ENCODE results near the gene CDSN. TPM values are rescaled to one million over a fixed set of nuclear protein-coding genes. Genes with fewer than 3 reads are reported as not detected.
"Not testable (repeated sequence)": the region's sequence is repeated elsewhere in the genome, so short reads cannot be mapped to it uniquely, and the experiment has no call there.

The CDSN gene
- total and polyA plus RNA-seq, 2 of the 4 experiments (the other 2 are of a cell fraction) = not detected

GRCh38 chr6:31165064-31165832 lies 45.0 kb upstream of the CDSN start:
- BruUV-seq (replicated peaks); H2BK120ac ChIP-seq (ENCODE audit: low read depth, low read length); H3K4me3 ChIP-seq (ENCODE audit: insufficient read depth, low read depth, low read length); H3K27ac ChIP-seq (ENCODE audit: insufficient read depth, low read length); H2BK15ac ChIP-seq (ENCODE audit: low read depth, low read length); H2BK20ac ChIP-seq (ENCODE audit: low read depth, low read length); H3K36me3 ChIP-seq (ENCODE audit: control insufficient read depth, insufficient read depth, low read length); DNase-seq; H4K5ac ChIP-seq (ENCODE audit: low read depth, low read length); H3K4me1 ChIP-seq (ENCODE audit: control insufficient read depth, insufficient read depth, low read length); POLR2A ChIA-PET (ENCODE audit: unreplicated experiment); intact Hi-C loops (cut with micrococcal nuclease); H3K14ac ChIP-seq (replicated peaks; ENCODE audit: low read depth, low read length); H3K18ac ChIP-seq (ENCODE audit: low read depth, low read length); H4K8ac ChIP-seq (ENCODE audit: low read depth in 2 of 2, low read length in 2 of 2); H3K4me2 ChIP-seq (ENCODE audit: low read depth, low read length); H3K9ac ChIP-seq (ENCODE audit: low read depth, low read length); H2BK5ac ChIP-seq (ENCODE audit: low read depth, low read length, poor library complexity, severe bottlenecking); H3K9me3 ChIP-seq (ENCODE audit: control insufficient read depth, insufficient read depth, low read length); H3K23ac ChIP-seq (ENCODE audit: low read depth, low read length); H4K91ac ChIP-seq (ENCODE audit: insufficient read depth, low read depth, low read length); H2AFZ ChIP-seq (replicated peaks; ENCODE audit: low read length, poor library complexity); H3K56ac ChIP-seq (ENCODE audit: extremely low read depth, insufficient read depth, low read length); H3K4ac ChIP-seq (ENCODE audit: low read depth, low read length); H2AK5ac ChIP-seq (ENCODE audit: low read depth, low read length); H2AK9ac ChIP-seq (replicated peaks; ENCODE audit: low read depth, low read length, poor library complexity); ATAC-seq (ENCODE audit: low read depth); H3K27me3 ChIP-seq (ENCODE audit: control insufficient read depth, insufficient read depth, low read length); H4K20me1 ChIP-seq (ENCODE audit: insufficient read depth, low read length); H3K9me1 ChIP-seq (ENCODE audit: insufficient read depth, low read length); dilution Hi-C loops (cut with HindIII; ENCODE audit: low sequenced_read_pairs, unreplicated experiment); in situ Hi-C loops (cut with MboI; ENCODE audit: low sequenced_read_pairs): not testable (repeated sequence)
- H3K79me1 ChIP-seq (ENCODE audit: low read depth in 1 of 2, low read length in 2 of 2) = peaks cover under 1 to 20% of the 10 kb centered on the region in 2 experiments; a peak in 3 of 4 replicates
- CTCF ChIA-PET = interaction anchor here (1.1 kb wide), 1 partner anchor 21 kb away, joined by 3 read pairs; no protein-coding TSS in a partner anchor
- WGBS, 2 experiments (ENCODE audit: extremely low coverage in 2 of 2, insufficient read length in 1 of 2) = 100% methylated on average over 2 of the region's 17 CpGs; no CpG with 5 or more reads in 1 of the 2 experiments

- H3K23ac ChIP-seq (ENCODE audit: low read depth, low read length); H2BK20ac ChIP-seq (ENCODE audit: low read depth, low read length); in situ Hi-C loops (cut with MboI; ENCODE audit: low sequenced_read_pairs); H3K4me2 ChIP-seq (ENCODE audit: low read depth, low read length); H3K36me3 ChIP-seq (ENCODE audit: control insufficient read depth, insufficient read depth, low read length); H3K9ac ChIP-seq (ENCODE audit: low read depth, low read length); H3K56ac ChIP-seq (ENCODE audit: extremely low read depth, insufficient read depth, low read length); H3K27ac ChIP-seq (ENCODE audit: insufficient read depth, low read length); H3K9me1 ChIP-seq (ENCODE audit: insufficient read depth, low read length); H4K20me1 ChIP-seq (ENCODE audit: insufficient read depth, low read length); H3K9me3 ChIP-seq (ENCODE audit: control insufficient read depth, insufficient read depth, low read length); ATAC-seq (ENCODE audit: low read depth); H2AK9ac ChIP-seq (replicated peaks; ENCODE audit: low read depth, low read length, poor library complexity); H2AK5ac ChIP-seq (ENCODE audit: low read depth, low read length); H3K4me3 ChIP-seq (ENCODE audit: insufficient read depth, low read depth, low read length); POLR2A ChIA-PET (ENCODE audit: unreplicated experiment); H2BK15ac ChIP-seq (ENCODE audit: low read depth, low read length); H3K14ac ChIP-seq (replicated peaks; ENCODE audit: low read depth, low read length); intact Hi-C loops (cut with micrococcal nuclease); H3K4me1 ChIP-seq (ENCODE audit: control insufficient read depth, insufficient read depth, low read length); H3K18ac ChIP-seq (ENCODE audit: low read depth, low read length); H4K91ac ChIP-seq (ENCODE audit: insufficient read depth, low read depth, low read length); dilution Hi-C loops (cut with HindIII; ENCODE audit: low sequenced_read_pairs, unreplicated experiment); BruUV-seq (replicated peaks); H2BK120ac ChIP-seq (ENCODE audit: low read depth, low read length); H2BK5ac ChIP-seq (ENCODE audit: low read depth, low read length, poor library complexity, severe bottlenecking); H3K27me3 ChIP-seq (ENCODE audit: control insufficient read depth, insufficient read depth, low read length); H4K8ac ChIP-seq (ENCODE audit: low read depth in 2 of 2, low read length in 2 of 2); H4K5ac ChIP-seq (ENCODE audit: low read depth, low read length); DNase-seq; H2AFZ ChIP-seq (replicated peaks; ENCODE audit: low read length, poor library complexity); H3K4ac ChIP-seq (ENCODE audit: low read depth, low read length): not testable (repeated sequence)
- no CpG with 5 or more reads among the region's 9 CpGs for WGBS, 2 experiments (ENCODE audit: extremely low coverage in 2 of 2, insufficient read length in 1 of 2)
- H3K79me1 ChIP-seq (ENCODE audit: low read depth in 1 of 2, low read length in 2 of 2) = peaks cover 7 to 27% of the 10 kb centered on the region in 2 experiments
- CTCF ChIA-PET = interaction anchor here (1.1 kb wide), 1 partner anchor 21 kb away, joined by 3 read pairs; no protein-coding TSS in a partner anchor
These were observed 44.3 kb upstream of the CDSN start for GRCh38 chr6:31164475-31165063.
